GM18861 (cell line): ENCODE measurements around the gene CDC16.
A peak's percentile ranks its signal among the peaks of the same experiment; 100 is the strongest.
"Not testable (repeated sequence)": the region's sequence is repeated elsewhere in the genome, so short reads cannot be mapped to it uniquely, and the experiment has no call there.

Experiments
- ATAC-seq: cut with Tn5 transposase; IDR thresholded peaks from one replicate; pipeline ENCODE4 v1.9.1; 2021; ENCODE audit not compliant: unreplicated experiment

Gene CDC16

DNA sequence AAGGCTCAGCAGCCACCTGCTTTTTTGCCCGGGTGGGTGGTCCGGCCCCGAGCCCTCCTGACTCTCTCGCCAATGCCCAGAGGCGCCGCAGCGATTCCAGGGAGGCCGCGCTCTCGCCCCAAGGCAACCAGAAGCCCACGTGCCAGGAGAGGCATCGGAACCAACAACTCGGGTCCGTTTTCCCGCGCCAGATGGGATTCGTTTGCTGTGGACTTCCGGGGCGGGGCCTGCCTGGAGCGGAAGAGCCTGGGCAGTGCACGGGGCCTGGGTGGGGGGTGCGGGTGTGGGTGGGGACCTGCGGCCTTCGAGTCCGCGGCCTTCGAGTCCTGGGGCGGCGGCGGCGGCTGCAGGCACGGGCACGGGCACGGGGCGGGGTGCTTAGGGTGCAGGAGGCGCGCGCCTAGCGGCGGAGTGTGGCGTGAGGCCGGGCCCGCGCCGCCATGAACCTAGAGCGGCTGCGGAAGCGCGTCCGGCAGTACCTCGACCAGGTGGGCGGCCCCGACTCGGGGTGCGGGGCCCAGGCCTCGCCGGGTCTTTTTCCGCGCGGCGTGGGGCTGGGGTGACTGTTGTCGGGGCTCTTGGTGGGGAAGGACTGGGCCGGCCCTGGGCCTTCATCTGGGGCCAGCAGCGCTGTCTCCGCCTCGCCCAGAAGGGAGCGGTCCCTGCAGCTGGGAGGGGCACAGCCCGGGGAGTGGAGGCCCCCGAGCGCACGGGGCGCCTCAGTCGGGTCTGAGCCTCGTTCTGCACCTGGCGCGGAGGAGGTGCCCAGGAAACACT lies at the start of gene CDC16:
TSS of gene CDC16 (plus strand) at position 253 of the 777 bp plus-strand sequence. CDS start at position 441, 188 bp downstream.
- ATAC-seq: peak; percentile 83

GRCh38 chr13:114185182-114185971 lies 49.3 kb upstream of the CDC16 start:
- no peak for ATAC-seq

DNA sequence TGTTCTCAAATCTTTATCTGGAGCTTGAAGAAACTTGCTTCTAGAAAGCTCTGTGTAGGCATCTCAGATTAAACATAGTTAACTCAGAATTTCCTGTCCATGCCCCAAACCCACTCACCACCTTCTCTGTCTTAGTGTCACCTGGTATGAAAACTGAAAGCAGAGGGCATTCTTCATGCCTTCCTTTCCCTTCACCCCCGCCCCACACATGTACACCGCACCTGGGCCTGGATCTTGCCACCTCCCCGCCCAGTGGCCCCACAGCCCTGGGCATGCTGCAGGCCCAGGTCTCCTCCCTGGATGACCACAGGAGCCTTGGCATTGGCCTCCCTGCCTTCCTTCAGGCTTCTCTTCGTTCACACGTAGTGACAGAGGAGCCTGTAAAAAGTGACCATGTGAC lies 39.8 kb upstream of the CDC16 start:
- no peak for ATAC-seq

GRCh38 chr13:114196629-114197028 lies 38.1 kb upstream of the CDC16 start:
- no peak for ATAC-seq

- ATAC-seq: no peak
Observed at GRCh38 chr13:114198556-114198955, 36.1 kb upstream of the CDC16 start.

DNA sequence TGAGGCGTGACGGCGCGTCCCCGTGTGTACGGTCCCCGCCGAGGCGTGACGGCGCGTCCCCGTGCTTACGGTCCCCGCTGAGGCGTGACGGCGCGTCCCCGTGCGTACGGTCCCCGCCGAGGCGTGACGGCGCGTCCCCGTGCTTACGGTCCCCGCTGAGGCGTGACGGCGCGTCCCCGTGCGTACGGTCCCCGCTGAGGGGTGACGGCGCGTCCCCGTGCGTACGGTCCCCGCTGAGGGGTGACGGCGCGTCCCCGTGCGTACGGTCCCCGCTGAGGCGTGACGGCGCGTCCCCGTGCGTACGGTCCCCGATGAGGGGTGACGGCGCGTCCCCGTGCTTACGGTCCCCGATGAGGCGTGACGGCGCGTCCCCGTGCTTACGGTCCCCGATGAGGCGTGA lies 35.2 kb upstream of the CDC16 start:
- not testable (repeated sequence) for ATAC-seq

GRCh38 chr13:114199954-114200353 lies 34.7 kb upstream of the CDC16 start:
- ATAC-seq: no peak

- ATAC-seq: no peak
Observed at GRCh38 chr13:114200399-114200911, 34.2 kb upstream of the CDC16 start.

GRCh38 chr13:114202581-114202980 lies 32.1 kb upstream of the CDC16 start:
- ATAC-seq: no peak

DNA sequence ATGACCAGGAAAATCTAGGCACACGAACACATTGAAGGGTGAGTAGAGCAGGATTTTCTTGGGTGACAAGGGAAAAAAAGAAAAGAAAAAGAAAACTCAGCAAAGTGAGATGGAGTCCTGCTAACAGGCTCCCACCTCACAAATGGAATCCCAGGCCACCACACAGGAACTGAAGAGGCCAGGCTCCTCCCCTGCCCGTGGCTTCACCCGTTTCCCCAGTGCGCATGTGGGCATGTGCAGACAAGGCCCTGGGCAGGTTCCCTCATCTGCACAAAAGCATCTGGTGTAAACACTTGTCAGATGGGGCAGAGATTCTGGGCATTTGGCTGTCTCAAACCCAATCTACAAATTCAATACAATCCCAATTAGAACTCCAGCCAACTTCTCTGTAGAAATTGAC lies 31.2 kb upstream of the CDC16 start:
- ATAC-seq: no peak

DNA sequence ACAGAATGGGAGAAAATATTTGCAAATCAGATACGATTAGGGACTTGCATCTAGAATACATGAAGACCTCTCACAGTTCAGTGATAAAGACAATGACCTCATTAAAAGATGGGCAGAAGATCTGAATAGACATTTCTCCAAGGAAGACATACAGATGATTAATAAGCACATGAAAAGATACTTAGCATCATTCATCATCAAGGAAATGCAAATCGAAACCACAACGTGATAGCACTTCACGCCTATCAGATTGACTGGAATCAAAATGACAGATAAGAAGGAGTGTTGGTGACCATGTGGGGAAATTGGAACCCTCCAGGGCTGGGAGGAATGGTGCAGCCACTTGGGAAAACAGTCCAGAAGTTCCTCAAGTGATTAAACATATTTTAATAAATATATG lies 29.8 kb upstream of the CDC16 start:
- no peak for ATAC-seq

GRCh38 chr13:114208134-114208533 lies 26.6 kb upstream of the CDC16 start:
- ATAC-seq: no peak

GRCh38 chr13:114211446-114212157 lies 23.1 kb upstream of the CDC16 start:
- no peak for ATAC-seq

- no peak for ATAC-seq
Observed at GRCh38 chr13:114212158-114212495, 22.6 kb upstream of the CDC16 start.

DNA sequence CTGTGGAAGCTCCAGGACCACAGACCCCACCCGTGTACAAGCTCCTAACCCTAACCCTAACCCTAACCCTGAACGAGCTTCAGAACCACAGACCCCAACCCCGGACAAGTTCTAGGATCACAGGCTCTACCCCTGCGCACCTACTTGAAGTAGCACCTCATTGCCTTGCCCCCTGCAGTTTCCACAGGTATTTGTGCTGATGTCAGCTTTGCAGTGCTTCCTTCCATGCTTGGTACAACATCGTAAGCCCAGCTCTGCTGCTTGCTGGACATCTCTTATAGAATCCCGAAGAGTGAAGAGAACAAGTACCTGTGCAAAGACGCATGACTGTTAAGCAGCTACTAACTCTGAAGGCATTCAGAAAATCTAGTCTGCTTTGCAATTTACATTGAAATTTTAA lies 20.7 kb upstream of the CDC16 start:
- no peak for ATAC-seq

DNA sequence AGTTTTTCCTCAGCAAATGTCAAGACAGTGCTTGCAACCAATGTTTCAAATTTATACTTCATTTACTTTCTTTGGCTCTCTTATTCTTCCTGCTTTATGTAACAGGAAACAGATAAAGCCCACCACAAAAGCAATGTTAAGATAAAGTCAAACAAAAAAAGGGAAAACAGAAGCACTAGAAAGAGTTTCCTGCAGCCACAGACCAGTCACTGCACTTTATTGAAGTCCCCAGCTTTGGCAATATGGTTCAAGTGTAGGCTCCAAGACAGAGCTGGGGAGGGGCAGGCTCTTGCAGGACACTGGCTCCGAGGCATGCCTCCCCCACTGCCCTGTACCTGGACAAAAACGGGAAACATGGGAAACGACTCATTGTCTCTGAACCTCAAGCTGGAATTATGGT lies 15.3 kb upstream of the CDC16 start:
- ATAC-seq: no peak

- ATAC-seq: no peak
Observed at GRCh38 chr13:114222461-114222968, 12.2 kb upstream of the CDC16 start.

DNA sequence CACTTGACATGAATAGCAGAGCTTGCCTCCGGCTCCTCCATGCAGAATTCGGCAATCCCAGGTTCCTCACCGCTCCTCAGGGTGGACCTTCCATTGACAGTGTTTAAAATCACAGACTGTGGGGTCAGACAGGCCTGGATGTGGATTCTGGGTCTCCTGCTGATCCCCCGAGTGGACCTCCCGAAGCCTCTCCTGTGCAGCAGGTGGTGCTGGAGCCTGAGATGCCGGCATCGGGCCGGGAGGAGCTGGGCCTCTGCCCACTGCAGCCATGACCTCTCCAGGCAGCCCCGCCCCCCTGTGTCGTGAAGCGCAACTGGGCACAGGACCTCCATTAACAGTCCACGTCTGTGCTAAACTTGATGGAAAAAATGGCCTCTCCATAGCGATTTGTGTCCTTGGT lies 10.5 kb upstream of the CDC16 start:
- no peak for ATAC-seq

- ATAC-seq: no peak
Observed at GRCh38 chr13:114225610-114226009, 9.1 kb upstream of the CDC16 start.

GRCh38 chr13:114226088-114226487 lies 8.6 kb upstream of the CDC16 start:
- ATAC-seq: no peak

DNA sequence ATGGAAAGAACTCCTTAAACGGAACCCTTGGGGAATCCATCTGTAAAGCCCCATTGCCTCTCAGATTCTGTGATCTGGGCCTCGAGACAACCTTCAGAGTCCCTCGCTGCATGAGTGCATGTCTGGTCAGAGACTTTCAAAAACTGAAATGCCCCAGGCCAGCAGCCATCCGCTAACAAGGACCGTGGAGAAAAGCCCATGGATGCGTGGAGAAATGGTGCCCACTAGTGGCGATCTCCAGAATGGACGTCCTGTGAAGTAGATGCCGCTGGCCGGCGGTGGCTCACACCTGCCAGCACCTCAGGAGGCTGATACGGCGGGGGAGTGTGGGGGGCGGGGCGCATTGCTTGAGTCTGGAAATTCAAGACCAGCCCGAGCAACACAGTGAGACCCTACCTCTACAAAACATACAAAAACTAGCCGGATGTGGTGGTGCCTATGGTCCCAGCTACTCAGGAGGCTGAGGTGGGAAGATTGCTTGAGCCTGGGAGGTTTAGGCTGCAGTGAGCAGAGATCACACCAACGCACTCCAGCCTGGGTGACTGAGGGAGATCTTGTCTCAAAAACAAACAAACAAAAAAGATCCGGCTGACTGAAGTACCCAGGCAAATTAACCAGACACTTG lies 7.9 kb upstream of the CDC16 start:
- peak; percentile 84 for ATAC-seq
